ENCODE results near the gene COX20. TPM values are rescaled to one million over a fixed set of nuclear protein-coding genes. Genes with fewer than 3 reads are reported as not detected.

COX20 gene
- total RNA-seq, 1 experiment from 2014 or later: 55.0 TPM

GRCh38 chr1:244846653-244847052 is 11.2 kb downstream of the COX20 start:
- Histone ChIP-seq H3K27me3 (ENCODE audit: control insufficient read depth, insufficient read depth, low read length) (no peaks in the 10 kb centered on the region), H3K27ac (ENCODE audit: low read length) (no peak overlapping the region), H3K9me3 (ENCODE audit: control insufficient read depth, insufficient read depth, low read depth, low read length) (no peaks in the 10 kb centered on the region), H3K4me1 (ENCODE audit: control insufficient read depth, insufficient read depth, low read length) (peaks cover 22% of the 10 kb centered on the region), H3K36me3 (ENCODE audit: control insufficient read depth, insufficient read depth, low read length) (peaks cover 67% of the 10 kb centered on the region), H3K4me3 (ENCODE audit: low read depth in 2 of 2, low read length in 2 of 2) (no peak overlapping the region)
- ChIA-PET POLR2A (interaction anchor here (0.6 to 1.4 kb wide), 2 partner anchors 47 to 1403 kb away, joined by 3 to 4 read pairs; no protein-coding TSS in a partner anchor), CTCF (interaction anchor here (0.6 kb wide), 1 partner anchor 173 kb away, joined by 4 read pairs; no protein-coding TSS in a partner anchor)
- in situ Hi-C loops (cut with HindIII; ENCODE audit: low pct_unique_long_range_greater_than_20kb, low sequenced_read_pairs) (no loop called here), intact Hi-C loops (cut with micrococcal nuclease; ENCODE audit: unreplicated experiment) (no loop called here)
- TF ChIP-seq SIN3A (IDR thresholded peaks at IDR 0.05; ENCODE audit: borderline replicate concordance, insufficient read depth, low read depth, low read length) (no peak), POLR2AphosphoS5 (IDR thresholded peaks at IDR 0.05; ENCODE audit: low read depth, low read length) (peak; percentile 5; the same call in 1 of the 2 replicates)
- DNase-seq (ENCODE audit: low read depth, low spot score): no peak
- no peak for ATAC-seq
- BruUV-seq (replicated peaks): no TSS peak

- TF ChIP-seq REST (IDR thresholded peaks at IDR 0.05; ENCODE audit: insufficient read depth in 1 of 2, low read depth in 2 of 2, low read length in 1 of 2) (no peak), SIN3A (IDR thresholded peaks at IDR 0.05; ENCODE audit: borderline replicate concordance, insufficient read depth, low read depth, low read length) (no peak), CTCF (IDR thresholded peaks at IDR 0.05) (no peak), TCF7L2 (IDR thresholded peaks at IDR 0.05; ENCODE audit: low read depth, low read length) (no peak), POLR2AphosphoS5 (IDR thresholded peaks at IDR 0.05; ENCODE audit: low read depth, low read length) (no peak; the same call in 1 of the 2 replicates)
- no peaks in the 10 kb centered on the region for H3K27me3 ChIP-seq (ENCODE audit: control insufficient read depth, insufficient read depth, low read length)
- ChIA-PET POLR2A (interaction anchor here (1.0 kb wide), 1 partner anchor 193 kb away, joined by 8 read pairs; no protein-coding TSS in a partner anchor), CTCF (no interaction called here)
- H3K36me3 ChIP-seq (ENCODE audit: control insufficient read depth, insufficient read depth, low read length): peaks cover 69% of the 10 kb centered on the region
- BruUV-seq (replicated peaks): no TSS peak
- ATAC-seq: no peak
- H3K4me1 ChIP-seq (ENCODE audit: control insufficient read depth, insufficient read depth, low read length): no peaks in the 10 kb centered on the region
- DNase-seq (ENCODE audit: low read depth, low spot score): no peak
- no peak overlapping the region for H3K27ac ChIP-seq (ENCODE audit: low read length)
- H3K4me3 ChIP-seq (ENCODE audit: low read depth in 2 of 2, low read length in 2 of 2): no peak overlapping the region
- intact Hi-C loops (cut with micrococcal nuclease; ENCODE audit: unreplicated experiment): no loop called here
- no peaks in the 10 kb centered on the region for H3K9me3 ChIP-seq (ENCODE audit: control insufficient read depth, insufficient read depth, low read depth, low read length)
- in situ Hi-C loops (cut with HindIII; ENCODE audit: low pct_unique_long_range_greater_than_20kb, low sequenced_read_pairs): no loop called here
Observed at GRCh38 chr1:244849189-244849866, 13.9 kb downstream of the COX20 start.

Data from Panc1 (cell line).